ENCODE data around the gene SMS. TPM values are rescaled to one million over a fixed set of nuclear protein-coding genes. Genes with fewer than 3 reads are reported as not detected.
A peak's percentile ranks its signal among the peaks of the same experiment; 100 is the strongest.

Gene SMS
- total and polyA plus RNA-seq, 4 donors = 47.5 to 55.9 (median 52.3) TPM

DNA sequence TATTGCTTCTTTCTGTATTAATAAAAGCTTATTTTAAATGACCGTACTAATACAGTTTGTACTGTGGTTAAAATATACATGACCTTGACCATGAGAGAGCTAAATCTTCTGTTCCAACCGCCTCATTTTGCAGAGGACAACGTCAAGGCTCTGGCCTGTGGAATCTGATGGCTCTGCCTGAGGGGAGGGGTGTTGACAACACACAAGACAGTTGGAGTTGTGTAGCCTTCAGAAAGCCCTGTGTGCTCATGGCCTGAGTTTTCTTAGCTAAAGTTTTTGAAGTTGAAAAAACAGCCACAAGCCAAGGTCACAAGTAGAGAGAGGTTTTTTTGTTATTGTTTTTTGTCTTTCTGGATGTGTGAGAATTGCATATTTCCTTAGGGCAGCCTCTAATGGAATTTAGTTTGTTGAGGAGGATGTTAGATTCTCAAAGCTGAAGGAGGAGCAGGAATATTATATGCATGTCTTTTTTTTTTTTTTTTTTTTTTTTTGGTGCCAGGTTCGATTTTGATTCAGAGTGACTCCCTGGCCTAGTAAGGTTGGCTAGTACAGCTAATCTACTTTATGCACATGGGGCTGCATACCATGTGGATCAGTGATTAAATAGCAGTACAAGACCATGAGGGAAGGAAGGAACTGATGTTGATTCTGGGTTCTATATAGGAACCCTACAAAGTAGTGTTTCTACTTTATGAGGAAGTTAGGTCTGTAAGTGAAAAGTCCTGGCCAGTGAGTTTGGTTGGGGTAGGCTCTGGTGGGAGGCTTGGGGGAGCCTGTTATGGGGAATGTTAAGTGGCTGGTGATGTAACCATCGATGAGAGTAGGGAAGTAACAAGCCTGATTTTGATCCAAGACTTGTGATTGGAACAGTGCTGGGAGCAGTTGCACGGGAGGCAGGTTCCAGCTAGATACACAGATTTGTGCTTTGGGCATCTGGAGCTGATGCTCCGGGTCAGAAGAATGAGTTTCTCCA lies 20.3 kb downstream of the SMS start:
- WGBS, 2 donors = 48 to 59% methylated on average over 6 to 7 of the region's 7 CpGs
- no peak for ATAC-seq (ENCODE audit: insufficient read depth, low FRiP score)

GRCh38 chrX:21962361-21962760 lies 21.9 kb downstream of the SMS start:
- no peak overlapping the region for H3K9ac ChIP-seq (ENCODE audit: insufficient read depth in 1 of 2, low read length in 2 of 2)
- H3K9me3 ChIP-seq (ENCODE audit: control insufficient read depth in 4 of 4, insufficient read depth in 3 of 4, low read length in 3 of 4) = no peaks in the 10 kb centered on the region
- TF ChIP-seq, protein P1, sequence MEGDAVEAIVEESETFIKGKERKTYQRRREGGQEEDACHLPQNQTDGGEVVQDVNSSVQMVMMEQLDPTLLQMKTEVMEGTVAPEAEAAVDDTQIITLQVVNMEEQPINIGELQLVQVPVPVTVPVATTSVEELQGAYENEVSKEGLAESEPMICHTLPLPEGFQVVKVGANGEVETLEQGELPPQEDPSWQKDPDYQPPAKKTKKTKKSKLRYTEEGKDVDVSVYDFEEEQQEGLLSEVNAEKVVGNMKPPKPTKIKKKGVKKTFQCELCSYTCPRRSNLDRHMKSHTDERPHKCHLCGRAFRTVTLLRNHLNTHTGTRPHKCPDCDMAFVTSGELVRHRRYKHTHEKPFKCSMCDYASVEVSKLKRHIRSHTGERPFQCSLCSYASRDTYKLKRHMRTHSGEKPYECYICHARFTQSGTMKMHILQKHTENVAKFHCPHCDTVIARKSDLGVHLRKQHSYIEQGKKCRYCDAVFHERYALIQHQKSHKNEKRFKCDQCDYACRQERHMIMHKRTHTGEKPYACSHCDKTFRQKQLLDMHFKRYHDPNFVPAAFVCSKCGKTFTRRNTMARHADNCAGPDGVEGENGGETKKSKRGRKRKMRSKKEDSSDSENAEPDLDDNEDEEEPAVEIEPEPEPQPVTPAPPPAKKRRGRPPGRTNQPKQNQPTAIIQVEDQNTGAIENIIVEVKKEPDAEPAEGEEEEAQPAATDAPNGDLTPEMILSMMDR (IDR thresholded peaks at IDR 0.05; ENCODE audit: control extremely low read depth, extremely low read depth) = no peak
- H3K4me3 ChIP-seq = no peak overlapping the region
- ATAC-seq (ENCODE audit: insufficient read depth, low FRiP score) = no peak
- no peak overlapping the region for H3K27ac ChIP-seq (ENCODE audit: low read depth in 1 of 2, low read length in 1 of 2)
- H3K4me1 ChIP-seq (ENCODE audit: control insufficient read depth in 5 of 5, insufficient read depth in 5 of 5, low read length in 5 of 5) = peaks cover 7 to 43% (median 9%) of the 10 kb centered on the region in 5 donors
- DNase-seq = no peak
- peaks cover 0 to 2% (median under 1%) of the 10 kb centered on the region in 4 donors for H3K36me3 ChIP-seq (ENCODE audit: control insufficient read depth in 4 of 4, insufficient read depth in 4 of 4, low read length in 4 of 4)
- peaks cover 0 to 6% (median 0%) of the 10 kb centered on the region in 3 donors for H3K27me3 ChIP-seq (ENCODE audit: control insufficient read depth in 3 of 3, insufficient read depth in 3 of 3, low read length in 2 of 3)

More for the DNA sequence above, 20.3 kb downstream of the SMS start:
- Histone ChIP-seq H3K9ac (ENCODE audit: insufficient read depth in 1 of 2, low read length in 2 of 2) (no peak overlapping the region), H3K27ac (ENCODE audit: low read depth in 1 of 2, low read length in 1 of 2) (no peak overlapping the region), H3K27me3 (ENCODE audit: control insufficient read depth in 3 of 3, insufficient read depth in 3 of 3, low read length in 2 of 3) (peaks cover 0 to 6% (median 0%) of the 10 kb centered on the region in 3 donors), H3K9me3 (ENCODE audit: control insufficient read depth in 4 of 4, insufficient read depth in 3 of 4, low read length in 3 of 4) (no peaks in the 10 kb centered on the region), H3K4me3 (no peak overlapping the region), H3K4me1 (ENCODE audit: control insufficient read depth in 5 of 5, insufficient read depth in 5 of 5, low read length in 5 of 5) (peaks cover 7 to 43% (median 9%) of the 10 kb centered on the region in 5 donors), H3K36me3 (ENCODE audit: control insufficient read depth in 4 of 4, insufficient read depth in 4 of 4, low read length in 4 of 4) (no peaks in the 10 kb centered on the region)
- DNase-seq = peak in 1 of 3 donors; percentile 39
- TF ChIP-seq, protein P1 (IDR thresholded peaks at IDR 0.05; ENCODE audit: control extremely low read depth, extremely low read depth) = no peak

GRCh38 chrX:21963269-21963668 lies 22.8 kb downstream of the SMS start:
- TF ChIP-seq, protein P1 (IDR thresholded peaks at IDR 0.05; ENCODE audit: control extremely low read depth, extremely low read depth) = no peak
- Histone ChIP-seq H3K27ac (ENCODE audit: low read depth in 1 of 2, low read length in 1 of 2) (peak overlapping the region in 1 of 2 donors; percentile 2), H3K4me3 (no peak overlapping the region)

More at GRCh38 chrX:21963269-21963668, 22.8 kb downstream of the SMS start:
- Histone ChIP-seq H3K4me1 (ENCODE audit: control insufficient read depth in 5 of 5, insufficient read depth in 5 of 5, low read length in 5 of 5) (peaks cover 7 to 43% (median 9%) of the 10 kb centered on the region in 5 donors), H3K27me3 (ENCODE audit: control insufficient read depth in 3 of 3, insufficient read depth in 3 of 3, low read length in 2 of 3) (peaks cover 0 to 6% (median 0%) of the 10 kb centered on the region in 3 donors), H3K9ac (ENCODE audit: insufficient read depth in 1 of 2, low read length in 2 of 2) (no peak overlapping the region), H3K9me3 (ENCODE audit: control insufficient read depth in 4 of 4, insufficient read depth in 3 of 4, low read length in 3 of 4) (no peaks in the 10 kb centered on the region), H3K36me3 (ENCODE audit: control insufficient read depth in 4 of 4, insufficient read depth in 4 of 4, low read length in 4 of 4) (peaks cover 0 to 5% (median 2%) of the 10 kb centered on the region in 4 donors)
- 79 to 91% methylated on average over 7 of the region's 7 CpGs for WGBS, 2 donors
- ATAC-seq (ENCODE audit: insufficient read depth, low FRiP score) (no peak), DNase-seq (peak in 2 of 3 donors; percentile 27 to 66)

All from lung (tissue), 12 donors.